Left forelimb (tissue), 1 donor: Measurements from ENCODE around the gene ESPN.
"Not testable (repeated sequence)": the region's sequence is repeated elsewhere in the genome, so short reads cannot be mapped to it uniquely, and the experiment has no call there.

ENCODE experiments used
- DNase-seq: peaks from one replicate; pipeline ENCODE4 v3.0.0-alpha.2; 2018; ENCODE audit warnings: low spot score

Gene ESPN, protein sequence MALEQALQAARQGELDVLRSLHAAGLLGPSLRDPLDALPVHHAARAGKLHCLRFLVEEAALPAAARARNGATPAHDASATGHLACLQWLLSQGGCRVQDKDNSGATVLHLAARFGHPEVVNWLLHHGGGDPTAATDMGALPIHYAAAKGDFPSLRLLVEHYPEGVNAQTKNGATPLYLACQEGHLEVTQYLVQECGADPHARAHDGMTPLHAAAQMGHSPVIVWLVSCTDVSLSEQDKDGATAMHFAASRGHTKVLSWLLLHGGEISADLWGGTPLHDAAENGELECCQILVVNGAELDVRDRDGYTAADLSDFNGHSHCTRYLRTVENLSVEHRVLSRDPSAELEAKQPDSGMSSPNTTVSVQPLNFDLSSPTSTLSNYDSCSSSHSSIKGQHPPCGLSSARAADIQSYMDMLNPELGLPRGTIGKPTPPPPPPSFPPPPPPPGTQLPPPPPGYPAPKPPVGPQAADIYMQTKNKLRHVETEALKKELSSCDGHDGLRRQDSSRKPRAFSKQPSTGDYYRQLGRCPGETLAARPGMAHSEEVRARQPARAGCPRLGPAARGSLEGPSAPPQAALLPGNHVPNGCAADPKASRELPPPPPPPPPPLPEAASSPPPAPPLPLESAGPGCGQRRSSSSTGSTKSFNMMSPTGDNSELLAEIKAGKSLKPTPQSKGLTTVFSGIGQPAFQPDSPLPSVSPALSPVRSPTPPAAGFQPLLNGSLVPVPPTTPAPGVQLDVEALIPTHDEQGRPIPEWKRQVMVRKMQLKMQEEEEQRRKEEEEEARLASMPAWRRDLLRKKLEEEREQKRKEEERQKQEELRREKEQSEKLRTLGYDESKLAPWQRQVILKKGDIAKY

DNA sequence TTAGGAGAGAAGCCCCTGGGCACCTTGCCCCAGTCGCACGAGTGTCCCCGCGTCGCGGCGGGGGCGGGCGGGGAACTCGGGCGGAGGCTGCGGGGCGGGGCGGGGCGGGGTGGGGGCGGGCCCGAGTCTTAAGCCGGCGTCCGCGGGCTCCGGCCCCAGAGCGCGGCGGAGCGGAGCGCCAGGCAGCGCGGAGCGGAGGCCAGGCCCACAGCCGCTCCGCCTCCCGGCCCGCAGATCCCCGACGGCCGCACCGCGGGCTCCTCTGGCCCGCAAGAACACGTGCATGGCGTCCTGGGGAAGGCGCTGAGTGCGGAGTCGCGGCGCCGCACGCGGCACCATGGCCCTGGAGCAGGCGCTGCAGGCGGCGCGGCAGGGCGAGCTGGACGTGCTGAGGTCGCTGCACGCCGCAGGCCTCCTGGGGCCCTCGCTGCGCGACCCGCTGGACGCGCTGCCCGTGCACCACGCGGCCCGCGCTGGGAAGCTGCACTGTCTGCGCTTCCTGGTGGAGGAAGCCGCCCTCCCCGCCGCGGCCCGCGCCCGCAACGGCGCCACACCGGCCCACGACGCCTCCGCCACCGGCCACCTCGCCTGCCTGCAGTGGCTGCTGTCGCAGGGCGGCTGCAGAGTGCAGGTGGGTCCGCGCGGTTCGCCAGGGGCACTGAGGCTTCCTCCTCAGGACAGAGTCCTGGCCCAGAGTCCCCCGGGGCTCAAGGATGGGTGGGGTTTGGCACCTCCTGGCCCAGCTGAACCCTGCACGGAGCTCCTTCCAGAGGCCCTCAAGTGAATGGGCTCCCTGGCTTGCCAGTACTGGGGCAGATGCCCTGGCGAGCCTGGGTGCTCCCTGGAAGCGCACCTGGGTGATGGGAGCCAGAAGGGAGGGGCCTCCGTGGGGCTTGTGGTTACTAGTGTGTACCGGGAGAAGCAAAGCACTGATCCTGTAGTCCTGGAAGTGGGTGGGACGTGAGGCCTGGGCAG lies at the start of gene ESPN:
TSS of gene ESPN (plus strand) at position 158 of the 975 bp plus-strand sequence. CDS start at position 338, 180 bp downstream.
- no peak for DNase-seq

DNA sequence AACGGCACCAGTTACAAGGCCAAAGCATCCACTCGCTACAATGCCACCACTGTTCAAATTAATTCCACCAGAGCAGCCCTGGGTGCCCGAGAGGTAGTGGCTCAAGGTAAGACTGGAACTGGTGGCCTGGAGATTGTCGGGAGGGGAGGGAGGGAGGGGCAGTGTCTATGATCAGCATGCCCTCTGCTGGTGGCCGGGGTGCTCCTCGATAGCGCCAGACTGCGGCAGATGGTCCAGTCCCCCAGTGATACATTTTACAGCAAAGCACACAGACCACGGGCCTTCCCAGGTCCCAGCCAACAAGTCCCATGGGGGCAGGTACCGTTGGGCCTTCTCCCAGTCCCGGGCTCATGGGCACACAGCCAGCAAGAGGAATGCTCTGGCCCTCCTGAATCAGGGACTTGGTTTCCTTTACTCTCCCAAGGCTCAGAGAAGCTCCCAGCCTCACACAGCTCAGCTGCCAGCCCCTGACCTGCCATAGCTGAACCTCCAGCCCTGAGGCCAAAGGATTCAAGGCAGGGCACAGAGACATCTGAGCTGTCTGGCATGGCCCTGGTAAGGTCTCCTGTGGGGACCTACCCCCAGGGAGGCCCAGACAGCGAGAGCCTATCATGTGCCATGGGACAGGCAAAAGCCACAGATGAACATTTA lies 46.4 kb upstream of the ESPN start:
- no peak for DNase-seq

DNA sequence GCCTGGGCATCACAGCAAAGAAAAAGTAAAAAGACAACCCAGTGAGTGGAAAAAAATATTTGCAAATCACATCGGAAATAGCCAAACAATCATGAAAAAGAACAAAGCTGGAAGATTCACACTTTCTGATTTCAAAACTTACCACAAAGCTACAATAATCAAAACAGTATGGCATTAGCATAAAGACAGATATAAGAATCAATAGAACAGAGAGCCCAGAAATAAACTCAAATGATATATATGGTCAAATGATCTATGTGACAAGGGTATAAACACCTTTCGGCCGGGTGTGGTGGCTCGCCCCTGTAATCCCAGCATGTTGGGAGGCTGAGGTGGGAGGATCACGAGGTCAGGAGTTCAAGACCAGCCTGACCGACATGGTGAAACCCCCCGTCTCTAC lies 44.5 kb upstream of the ESPN start:
- DNase-seq: no peak

DNA sequence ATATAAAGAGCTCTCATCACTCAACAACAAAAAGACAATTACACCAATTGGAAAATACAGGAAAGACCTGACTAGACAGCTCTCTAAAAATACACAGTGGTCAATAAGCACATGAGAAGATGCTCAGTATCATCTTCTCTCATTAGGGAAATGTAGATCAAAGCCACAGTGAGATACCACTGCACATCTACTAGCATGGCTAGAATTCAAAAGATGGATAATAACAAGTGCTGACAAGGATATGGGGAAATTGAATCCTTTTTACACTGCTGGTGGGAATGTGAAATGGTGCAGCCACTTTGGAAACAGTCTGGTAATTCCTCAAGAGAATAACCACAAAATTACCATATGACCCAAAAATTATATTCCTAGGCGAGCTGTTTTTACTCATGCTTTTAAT lies 40.4 kb upstream of the ESPN start:
- no peak for DNase-seq

DNA sequence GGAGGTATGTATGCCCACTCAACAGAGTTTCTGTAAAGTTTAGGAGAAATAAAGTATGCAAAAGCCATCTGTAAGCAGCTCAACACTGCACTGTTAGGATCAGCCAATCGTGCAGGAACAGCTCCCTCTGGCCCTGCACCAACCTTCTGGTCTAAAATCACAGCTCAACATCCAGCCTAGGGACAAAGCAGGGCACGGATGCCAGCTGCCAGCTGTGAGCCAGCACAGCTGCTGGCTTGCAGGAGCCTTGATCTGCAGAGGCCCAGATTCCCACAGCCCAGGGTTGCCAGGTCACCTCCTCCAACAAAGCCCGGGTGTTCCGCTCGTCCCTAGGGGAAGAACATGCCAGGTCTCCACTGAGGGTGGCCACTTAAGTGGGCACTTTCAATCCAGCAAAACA lies 39.6 kb upstream of the ESPN start:
- DNase-seq: peak; percentile 77

DNA sequence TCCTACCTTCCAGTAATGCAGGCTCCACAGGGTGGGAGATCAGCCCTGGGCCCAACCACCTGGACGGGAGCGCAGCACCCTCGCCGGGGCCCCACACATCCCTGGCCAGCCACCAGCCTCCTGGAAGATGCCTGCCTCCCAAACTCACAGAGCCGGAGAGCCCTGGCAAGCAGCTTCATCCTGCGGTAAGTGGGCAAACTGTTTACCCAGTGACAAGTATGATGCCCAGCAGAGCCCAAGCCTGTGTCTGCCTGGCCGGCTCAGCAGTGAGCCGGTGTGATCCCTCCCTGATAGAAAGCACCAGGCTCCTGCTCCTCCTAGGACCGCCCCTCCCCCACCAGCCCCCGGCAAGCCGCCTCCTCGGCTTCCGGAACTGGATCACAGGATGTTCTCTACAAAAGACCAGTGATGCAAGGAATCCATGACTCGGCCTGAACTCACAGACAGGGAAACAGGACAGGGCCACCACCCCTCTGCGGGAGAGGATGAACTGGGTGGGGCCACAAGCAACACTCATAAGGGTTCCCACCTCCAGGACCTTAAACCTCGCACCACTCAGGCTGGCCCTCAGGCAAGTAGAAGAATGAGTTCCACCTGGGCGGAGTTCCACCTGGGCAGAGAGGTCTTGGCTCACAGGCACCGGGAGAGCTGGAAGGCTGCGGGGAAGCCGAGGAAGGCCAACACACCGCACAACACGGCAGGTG lies 38.9 kb upstream of the ESPN start:
- no peak for DNase-seq

DNA sequence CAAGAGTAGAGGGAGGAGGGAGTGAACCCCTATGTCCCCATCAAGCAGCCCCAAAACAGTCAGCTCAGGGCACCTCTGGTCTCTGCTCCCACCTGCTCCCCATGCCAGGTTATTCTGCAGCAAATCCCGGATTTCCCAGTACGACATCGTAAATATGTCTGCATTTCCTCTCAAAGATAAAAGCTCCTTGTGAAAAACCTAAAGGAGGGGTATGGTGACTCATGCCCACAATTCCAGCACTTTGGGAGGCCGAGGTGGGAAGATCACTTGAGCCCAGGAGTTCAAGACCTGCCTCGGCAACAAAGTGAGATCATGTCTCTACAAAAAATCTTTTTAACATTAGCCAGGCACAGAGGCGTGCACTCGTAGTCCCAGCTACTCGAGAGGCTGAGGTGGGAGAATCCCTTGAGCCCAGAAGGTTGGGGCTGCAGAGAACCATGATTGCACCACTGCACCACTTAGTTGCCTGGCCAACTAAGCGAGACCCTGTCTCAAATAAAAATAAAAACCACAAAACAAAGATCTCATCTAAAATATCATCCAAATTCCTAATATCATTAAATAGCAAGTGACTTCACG lies 38.1 kb upstream of the ESPN start:
- no peak for DNase-seq

DNA sequence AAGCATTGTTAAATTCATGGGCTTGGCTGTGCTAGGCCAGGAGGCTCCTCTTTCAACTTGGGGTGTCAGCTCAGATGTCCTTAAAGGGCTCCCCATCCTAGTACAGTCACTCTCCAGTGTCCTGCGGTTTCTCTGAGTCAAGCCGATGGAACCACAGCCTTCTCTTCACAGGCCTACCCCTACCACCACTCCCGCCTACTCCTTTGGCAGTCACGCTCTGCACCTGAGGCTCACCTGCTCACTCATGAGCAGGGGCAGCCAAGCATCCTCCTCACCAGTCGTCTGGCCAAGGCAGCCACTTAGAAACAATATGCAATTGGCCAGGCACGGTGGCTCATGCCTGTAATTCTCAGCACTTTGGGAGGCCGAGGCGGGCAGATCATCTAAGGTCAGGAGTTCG lies 34.6 kb upstream of the ESPN start:
- no peak for DNase-seq

DNA sequence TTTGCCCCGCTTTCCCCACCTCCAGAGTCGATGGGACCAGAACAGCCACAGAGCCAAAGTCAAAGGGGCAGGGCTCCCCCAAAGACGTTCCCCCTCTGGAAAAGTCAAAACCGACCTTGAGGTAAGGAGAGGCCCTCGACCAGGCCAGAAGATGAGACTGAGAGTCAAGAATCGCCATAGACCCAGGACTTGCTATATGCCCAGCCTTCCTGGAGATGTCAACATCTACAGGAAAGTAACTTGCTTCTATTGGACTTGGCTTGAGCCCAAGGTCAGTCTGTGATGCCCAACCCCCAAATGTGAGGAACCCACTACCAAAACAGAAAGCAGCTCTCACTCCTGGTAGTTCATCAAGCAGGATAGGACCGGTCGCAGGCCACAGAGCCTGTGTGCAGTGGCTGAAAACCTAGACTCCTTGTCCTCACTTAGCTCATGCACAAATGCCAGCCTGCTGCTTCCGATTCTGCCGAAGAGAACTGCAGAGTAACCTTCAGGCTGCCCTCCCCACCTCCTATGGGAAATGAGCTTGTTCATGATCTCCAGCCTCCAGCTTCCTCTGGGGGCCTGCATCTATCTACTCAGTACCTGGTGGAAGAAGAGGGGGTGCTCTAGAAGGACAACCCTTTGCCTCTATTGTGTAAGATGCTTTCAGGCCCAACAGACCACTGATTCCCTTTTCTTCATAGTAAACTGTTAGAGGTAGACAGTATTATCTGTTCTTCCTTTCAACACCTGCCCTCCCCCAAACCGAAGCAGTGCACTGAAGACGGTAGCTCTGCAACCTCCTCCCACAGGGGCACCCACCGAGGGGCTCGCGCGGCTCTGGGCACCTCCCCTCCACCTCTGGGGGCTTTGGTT lies 32.4 kb upstream of the ESPN start:
- DNase-seq: no peak

DNA sequence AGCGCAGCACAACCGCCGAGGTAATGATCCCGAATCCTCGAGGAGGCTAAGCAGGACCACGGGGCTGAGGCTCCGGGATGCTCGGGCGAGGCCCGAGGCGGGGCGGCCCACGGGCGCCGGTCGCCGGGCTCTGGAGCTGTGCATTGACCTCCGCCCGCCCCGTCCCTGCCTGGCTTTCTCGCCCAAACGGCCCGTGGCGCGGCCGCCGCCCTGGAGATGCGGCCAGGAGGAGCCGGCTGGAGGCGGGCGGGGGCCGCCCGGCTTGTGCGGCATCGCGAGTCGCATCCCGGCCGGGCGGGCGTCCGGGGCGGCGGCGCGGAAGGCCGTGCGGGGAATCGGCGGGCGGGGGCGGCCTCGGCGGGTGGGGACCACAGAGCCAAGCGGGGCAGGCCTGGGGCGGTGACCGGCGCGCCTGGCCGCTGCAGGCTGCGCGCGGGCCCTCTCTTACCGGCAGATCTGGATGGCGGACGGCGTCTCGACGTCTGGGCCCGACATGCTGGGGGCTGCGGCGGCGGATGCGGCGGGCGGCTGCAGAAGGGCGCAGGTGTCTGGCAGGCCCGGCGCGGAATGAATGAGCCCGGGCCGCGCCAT lies 31.7 kb upstream of the ESPN start:
- DNase-seq: no peak

DNA sequence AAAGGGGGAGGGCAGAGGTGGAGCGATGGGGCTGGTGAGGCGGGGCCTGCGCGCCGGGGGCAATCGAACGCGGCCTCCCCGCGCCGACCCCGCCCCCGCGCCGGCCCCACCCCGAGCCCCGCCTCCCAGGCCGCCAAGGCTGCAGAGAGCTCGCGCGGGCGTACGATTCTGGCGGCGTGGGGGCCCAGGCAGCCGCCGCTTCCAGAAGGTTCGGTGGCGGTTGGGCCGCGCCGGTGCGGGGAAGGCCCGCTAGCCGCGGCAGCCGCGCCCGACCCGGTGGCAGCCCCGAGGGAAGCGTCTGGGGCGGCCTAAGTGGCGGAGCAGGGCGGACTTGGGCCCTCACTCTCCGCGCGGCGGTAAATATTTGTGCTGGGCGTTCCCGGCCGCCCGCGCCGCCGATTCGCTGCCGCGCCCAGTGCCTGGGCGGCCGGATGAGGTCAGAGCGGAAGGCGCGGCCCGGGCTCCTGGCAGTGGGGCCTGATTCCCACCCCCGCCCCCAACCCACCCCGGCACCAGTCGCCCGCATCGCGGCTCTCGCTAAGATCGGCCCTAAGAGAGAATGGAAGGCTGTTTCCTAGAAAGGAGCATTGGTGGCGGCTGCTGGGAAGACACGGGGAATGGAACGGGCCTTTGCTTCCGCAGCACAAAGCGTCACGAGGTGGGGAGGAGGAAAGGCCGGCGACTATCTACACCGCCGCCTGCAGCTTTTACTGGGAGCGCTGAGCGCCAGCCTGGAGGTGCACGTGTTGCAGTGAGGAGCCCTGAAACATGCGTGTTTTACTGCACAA lies 31.0 kb upstream of the ESPN start, which contains the start of gene ACOT7:
TSS of gene ACOT7 (minus strand) at position 368 of the 788 bp plus-strand sequence. CDS start 368 bp downstream, outside the sequence.
- DNase-seq: peak; percentile 96

DNA sequence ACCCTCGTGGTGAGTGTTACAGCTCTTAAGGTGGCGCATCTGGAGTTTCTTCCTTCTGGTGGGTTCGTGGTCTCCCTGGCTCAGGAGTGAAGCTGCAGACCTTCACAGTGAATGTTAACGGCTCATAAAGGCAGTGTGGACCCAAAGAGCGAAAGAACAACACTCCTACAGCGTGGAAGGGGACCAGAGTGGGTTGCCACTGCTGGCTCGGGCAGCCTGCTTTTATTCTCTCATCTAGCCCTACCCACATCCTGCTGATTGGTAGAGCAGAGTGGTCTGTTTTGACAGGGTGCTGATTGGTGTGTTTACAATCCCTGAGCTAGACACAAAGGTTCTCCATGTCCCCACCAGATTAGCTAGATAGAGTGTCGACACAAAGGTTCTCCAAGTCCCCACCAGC lies 29.4 kb upstream of the ESPN start:
- DNase-seq: not testable (repeated sequence)

DNA sequence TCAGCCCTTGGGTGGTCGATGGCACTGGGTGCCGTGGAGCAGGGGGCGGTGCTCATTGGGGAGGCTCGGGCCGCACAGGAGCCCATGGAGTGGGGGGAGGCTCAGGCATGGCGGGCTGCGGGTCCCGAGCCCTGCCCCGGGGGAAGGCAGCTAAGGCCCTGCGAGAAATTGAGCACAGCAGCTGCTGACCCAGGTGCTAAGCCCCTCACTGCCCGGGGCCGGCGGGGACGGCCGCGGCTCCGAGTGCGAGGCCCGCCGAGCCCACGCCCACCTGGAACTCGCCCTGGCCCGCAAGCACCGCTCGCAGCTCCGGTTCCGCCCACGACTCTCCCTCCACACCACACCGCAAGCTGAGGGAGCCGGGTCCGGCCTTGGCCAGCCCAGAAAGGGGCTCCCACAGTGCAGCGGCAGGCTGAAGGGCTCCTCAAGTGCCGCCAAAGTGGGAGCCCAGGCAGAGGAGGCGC lies 28.8 kb upstream of the ESPN start:
- DNase-seq: not testable (repeated sequence)

DNA sequence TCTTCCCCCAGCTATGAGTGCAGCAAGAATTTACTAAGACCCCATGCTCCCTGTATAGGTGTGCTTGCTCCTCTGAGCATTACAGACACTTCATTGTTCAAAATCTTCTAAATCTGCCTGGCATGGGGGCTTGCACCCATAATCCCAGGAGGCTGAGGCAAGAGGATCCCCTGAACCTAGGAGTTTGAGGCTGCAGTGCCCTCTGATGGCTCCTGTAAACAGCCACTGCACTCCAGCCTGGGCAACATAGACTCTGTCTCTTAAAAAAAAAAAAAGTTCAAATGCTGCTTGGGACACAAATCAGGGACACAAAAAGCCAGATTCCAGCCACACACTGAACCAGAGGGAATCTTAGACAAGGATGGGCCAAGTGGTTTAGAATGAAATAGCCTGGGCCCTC lies 27.6 kb upstream of the ESPN start:
- no peak for DNase-seq

DNA sequence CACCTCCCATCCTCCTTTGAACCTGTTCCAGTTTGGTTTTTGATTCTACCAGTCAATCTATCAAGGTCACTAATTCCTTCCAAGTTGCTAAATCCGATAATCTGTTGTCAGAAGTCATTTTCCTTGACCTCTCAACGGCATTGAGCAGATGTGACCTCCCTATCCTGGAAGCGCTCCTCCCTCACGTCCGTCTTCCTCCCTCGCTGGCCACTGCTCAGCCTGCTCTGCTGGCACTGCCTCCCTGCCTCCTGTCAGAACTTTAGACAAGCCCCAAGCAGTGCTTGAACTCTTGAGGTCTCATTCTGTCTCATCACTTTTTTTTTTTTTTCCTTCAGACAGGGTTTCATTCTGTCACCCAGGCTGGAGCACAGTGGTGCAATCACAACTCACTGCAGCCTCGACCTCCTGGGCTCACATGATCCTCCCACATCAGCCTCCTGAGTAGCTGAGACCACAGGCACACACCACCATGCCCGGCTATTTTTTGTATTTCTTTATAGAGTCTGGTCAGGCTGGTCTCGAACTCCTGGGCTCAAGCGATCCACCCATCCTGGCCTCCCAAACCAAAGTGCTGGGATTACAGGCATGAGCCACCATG lies 26.6 kb upstream of the ESPN start:
- no peak for DNase-seq

DNA sequence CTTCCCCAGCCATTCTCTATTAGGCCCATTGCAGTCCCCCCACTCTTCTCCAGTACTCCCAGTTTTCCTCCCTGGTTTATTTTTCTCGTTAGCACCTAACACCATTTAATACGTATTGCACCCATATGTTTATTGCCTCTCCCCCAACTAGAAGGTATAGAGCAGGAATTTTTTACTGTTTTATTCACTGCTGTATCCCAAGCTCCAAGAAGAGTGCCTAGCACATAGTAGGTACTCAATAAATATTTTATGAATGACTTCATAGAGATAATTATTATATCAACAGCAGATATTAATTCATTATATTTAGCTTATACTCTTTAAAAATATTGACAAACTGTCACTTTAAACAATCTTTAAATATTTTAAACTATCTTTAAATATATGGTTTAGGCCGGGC lies 25.3 kb upstream of the ESPN start:
- DNase-seq: no peak

DNA sequence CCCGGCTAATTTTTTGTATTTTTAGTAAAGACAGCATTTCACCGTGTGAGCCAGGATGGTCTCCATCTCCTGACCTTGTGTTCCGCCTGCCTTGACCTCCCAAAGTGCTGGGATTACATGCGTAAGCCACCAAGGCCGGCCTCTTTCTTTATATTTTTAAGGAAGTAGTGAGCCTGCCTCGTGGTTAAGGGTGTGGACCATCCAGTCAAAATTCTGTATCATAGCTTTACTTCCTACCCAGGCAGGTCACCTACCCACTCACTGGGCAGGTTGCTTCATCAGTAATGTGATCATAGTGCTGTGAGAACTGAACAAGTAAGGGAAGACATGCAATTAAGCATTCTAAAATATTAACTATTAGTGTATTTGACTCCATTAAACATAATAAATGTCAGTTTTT lies 22.9 kb upstream of the ESPN start:
- no peak for DNase-seq

DNA sequence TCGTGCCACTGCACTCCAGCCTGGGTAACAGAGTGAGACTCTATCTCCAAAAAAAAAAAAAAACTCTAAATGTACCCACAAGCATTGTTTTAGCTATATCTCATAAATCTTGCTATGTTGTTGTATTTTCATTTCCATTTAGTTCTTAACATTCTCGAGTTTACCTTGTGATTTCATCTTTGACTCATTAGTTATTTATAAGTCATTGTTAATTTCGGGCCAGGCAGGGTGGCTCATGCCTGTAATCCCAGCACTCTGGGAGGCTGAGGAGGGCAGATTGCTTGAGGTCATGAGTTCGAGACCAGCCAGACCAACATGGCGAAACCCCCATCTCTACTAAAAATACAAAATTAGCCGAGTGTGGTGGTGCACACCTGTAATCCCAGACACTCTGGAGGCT lies 16.6 kb upstream of the ESPN start:
- no peak for DNase-seq
